Measurements from ENCODE around the gene JAKMIP3.

The JAKMIP3 gene

GRCh38 chr10:132043861-132044695 lies 21.7 kb upstream of the JAKMIP3 start:
- H3K4me3 ChIP-seq (ENCODE audit: low read depth, low read length) = no peak overlapping the region
- no peak for TF ChIP-seq CTCF (IDR thresholded peaks at IDR 0.05; ENCODE audit: low read depth, low read length)

GRCh38 chr10:132044803-132045202 lies 20.9 kb upstream of the JAKMIP3 start:
- no peak overlapping the region for H3K4me3 ChIP-seq (ENCODE audit: low read depth, low read length)
- no peak for TF ChIP-seq CTCF (IDR thresholded peaks at IDR 0.05; ENCODE audit: low read depth, low read length)

GRCh38 chr10:132045324-132045723 lies 20.4 kb upstream of the JAKMIP3 start:
- no peak overlapping the region for H3K4me3 ChIP-seq (ENCODE audit: low read depth, low read length)
- TF ChIP-seq CTCF (IDR thresholded peaks at IDR 0.05; ENCODE audit: low read depth, low read length) = no peak

- no peak overlapping the region for H3K4me3 ChIP-seq (ENCODE audit: low read depth, low read length)
- TF ChIP-seq CTCF (IDR thresholded peaks at IDR 0.05; ENCODE audit: low read depth, low read length) = no peak
These were observed 18.0 kb upstream of the JAKMIP3 start for GRCh38 chr10:132047575-132048293.

- no peak for TF ChIP-seq CTCF (IDR thresholded peaks at IDR 0.05; ENCODE audit: low read depth, low read length)
These were observed 17.5 kb upstream of the JAKMIP3 start for GRCh38 chr10:132048294-132048667.

GRCh38 chr10:132050191-132050590 lies 15.6 kb upstream of the JAKMIP3 start:
- no peak overlapping the region for H3K4me3 ChIP-seq (ENCODE audit: low read depth, low read length)
- no peak for TF ChIP-seq CTCF (IDR thresholded peaks at IDR 0.05; ENCODE audit: low read depth, low read length)

More at GRCh38 chr10:132048294-132048667, 17.5 kb upstream of the JAKMIP3 start:
- no peak overlapping the region for H3K4me3 ChIP-seq (ENCODE audit: low read depth, low read length)

GRCh38 chr10:132052124-132052523 lies 13.6 kb upstream of the JAKMIP3 start:
- no peak for TF ChIP-seq CTCF (IDR thresholded peaks at IDR 0.05; ENCODE audit: low read depth, low read length)
- no peak overlapping the region for H3K4me3 ChIP-seq (ENCODE audit: low read depth, low read length)

Data from WI38 (cell line).